ENCODE measurements around the gene LRRC42.

DNA sequence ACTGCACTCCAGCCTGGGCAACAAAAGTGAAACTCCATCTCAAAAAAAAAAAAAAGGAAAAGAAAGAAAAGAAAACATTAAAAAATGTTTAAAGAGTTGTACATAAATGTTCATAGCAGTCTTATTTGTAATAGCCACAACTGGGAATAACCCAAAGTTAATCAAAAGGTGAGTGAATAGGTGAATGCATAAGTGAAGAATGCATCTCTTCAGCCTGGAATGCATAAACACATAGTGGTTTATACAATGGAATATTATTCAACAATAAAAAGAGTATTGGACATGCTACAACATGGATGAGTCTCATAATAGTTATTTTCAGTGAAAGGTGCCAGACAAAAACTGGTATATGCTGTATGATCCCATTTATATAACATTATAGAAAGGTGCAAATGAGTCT, 53.8 kb downstream of the LRRC42 start:
- TF ChIP-seq FOXP2 (optimal IDR thresholded peaks at IDR 0.05; ENCODE audit: control extremely low read depth, extremely low read length, insufficient read depth) (no peak), POLR2AphosphoS5 (IDR thresholded peaks at IDR 0.05; ENCODE audit: borderline replicate concordance, low read depth, low read length) (no peak), EZH2 (IDR thresholded peaks at IDR 0.05) (no peak)

Measured in SK-N-MC (cell line).